Activated naive CD4-positive, alpha-beta T cell treated with anti-CD3 and anti-CD28 coated beads, Interleukin-2, amount 50 U/mL, for 72 hours (primary cell): ENCODE measurements around the gene SYCP1. TPM values are rescaled to one million over a fixed set of nuclear protein-coding genes. Genes with fewer than 3 reads are reported as not detected.

Experiments used
- ATAC-seq, 2 donors: fragments of 150-1000 bp; cut with Tn5 transposase; 2 replicates each; pipeline ENCODE4 v1.10.0; 2021; ENCODE audit warnings: mild to moderate bottlenecking in 2 of 2, moderate library complexity in 2 of 2
- DNase-seq, 2 donors: peaks; one replicate each; pipeline ENCODE4 v3.0.0; 2021 to 2022; ENCODE audit warnings: low spot score in 2 of 2
- H3K27ac Mint-ChIP-seq, 2 donors: one replicate each; pipeline ENCODE4 v1.8.0; 2022; ENCODE audit warnings: mild to moderate bottlenecking in 2 of 2, mixed read lengths in 2 of 2
- H3K36me3 Mint-ChIP-seq, 2 donors: one replicate each; pipeline ENCODE4 v1.8.0; 2022; ENCODE audit warnings: mixed read lengths in 2 of 2
- H3K9me3 Mint-ChIP-seq, 2 donors: one replicate each; pipeline ENCODE4 v1.8.0; 2022; ENCODE audit warnings: mixed read lengths in 2 of 2
- total RNA-seq, 2 donors: library from RNA; stranded (reverse); gene quantifications; one replicate each; pipeline ENCODE4 v1.2.3, GENCODE V29; 2022

Gene SYCP1
- total RNA-seq, 2 donors from 2014 or later, result not detected

- Mint-ChIP-seq H3K36me3 (peaks cover 0 to 4% of the 10 kb centered on the region in 2 donors), H3K27ac (no peak overlapping the region), H3K9me3 (peaks cover 2 to 3% of the 10 kb centered on the region in 2 donors)
- no peak for ATAC-seq
- no peak for DNase-seq
Measured at GRCh38 chr1:115023593-115023992, 168.9 kb downstream of the SYCP1 start.

DNA sequence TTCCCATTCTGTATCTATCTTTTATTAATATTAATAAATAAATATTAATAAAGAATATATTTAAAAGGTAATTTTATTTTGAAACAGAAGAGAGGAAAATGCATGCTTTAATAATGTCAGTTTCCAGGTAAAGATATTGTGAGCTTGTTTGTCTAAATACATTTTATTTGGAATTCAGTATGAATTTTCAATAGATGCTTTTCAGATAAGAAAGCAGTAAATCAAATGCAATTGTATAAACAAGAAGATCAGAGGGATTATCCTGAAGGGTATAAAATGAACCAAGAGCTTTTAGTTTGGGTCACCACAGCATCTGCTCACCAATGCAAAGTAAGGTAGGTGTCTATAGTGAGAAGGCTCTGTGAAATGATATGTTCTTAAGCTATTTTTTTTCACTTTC, 174.9 kb downstream of the SYCP1 start, which contains the start of gene TSHB:
Gene TSHB (plus strand): TSS at position 301 of the 400 bp plus-strand sequence. CDS start 3,537 bp downstream, outside the sequence.
- no peaks in the 10 kb centered on the region for H3K36me3 Mint-ChIP-seq
- no peaks in the 10 kb centered on the region for H3K9me3 Mint-ChIP-seq
- ATAC-seq, result no peak
- H3K27ac Mint-ChIP-seq, result no peak within 1 kb of the TSS
- no peak for DNase-seq

DNA sequence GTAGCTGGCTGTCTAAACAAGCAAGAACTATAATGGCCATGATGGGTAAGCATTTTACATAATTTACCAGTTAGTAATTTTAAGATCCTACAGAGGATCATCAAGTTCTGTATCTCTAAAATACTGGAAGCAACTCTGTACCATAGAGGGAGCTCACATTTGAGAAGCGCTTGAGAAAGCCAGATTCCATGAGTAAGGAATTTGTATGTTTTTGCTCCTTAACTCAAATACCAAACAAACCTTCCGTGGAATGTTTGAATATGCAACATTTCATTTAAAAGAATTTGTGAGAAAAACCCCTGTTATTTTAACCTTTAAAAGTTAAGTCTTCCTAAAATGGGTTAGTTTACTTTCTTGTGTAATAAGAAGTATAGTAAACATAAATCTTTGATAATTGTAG, 176.9 kb downstream of the SYCP1 start:
- DNase-seq (no peak), ATAC-seq (no peak)
- Mint-ChIP-seq H3K36me3 (no peaks in the 10 kb centered on the region), H3K27ac (no peak overlapping the region), H3K9me3 (no peaks in the 10 kb centered on the region)

DNA sequence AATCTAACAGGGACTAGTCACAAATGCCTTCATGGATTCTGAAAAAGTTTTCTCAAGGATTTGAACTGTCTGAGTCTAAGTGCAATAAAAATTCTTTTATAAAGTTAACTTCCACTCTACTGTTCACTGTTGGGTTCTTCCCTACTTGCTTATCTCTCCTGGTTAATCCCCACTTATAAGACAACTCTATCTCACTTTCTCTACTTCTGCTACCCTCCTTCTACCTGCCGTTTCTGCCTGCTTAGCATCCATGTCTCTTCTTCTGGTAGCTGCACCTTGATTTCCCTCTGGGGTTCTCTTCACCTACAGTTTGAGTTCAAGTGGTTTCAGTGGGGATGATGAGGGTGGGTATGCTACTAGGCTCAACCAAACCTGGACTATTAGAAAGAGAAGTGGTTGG, 181.0 kb downstream of the SYCP1 start:
- Mint-ChIP-seq H3K9me3 (no peaks in the 10 kb centered on the region), H3K27ac (no peak overlapping the region), H3K36me3 (no peaks in the 10 kb centered on the region)
- no peak for DNase-seq
- no peak for ATAC-seq

DNA sequence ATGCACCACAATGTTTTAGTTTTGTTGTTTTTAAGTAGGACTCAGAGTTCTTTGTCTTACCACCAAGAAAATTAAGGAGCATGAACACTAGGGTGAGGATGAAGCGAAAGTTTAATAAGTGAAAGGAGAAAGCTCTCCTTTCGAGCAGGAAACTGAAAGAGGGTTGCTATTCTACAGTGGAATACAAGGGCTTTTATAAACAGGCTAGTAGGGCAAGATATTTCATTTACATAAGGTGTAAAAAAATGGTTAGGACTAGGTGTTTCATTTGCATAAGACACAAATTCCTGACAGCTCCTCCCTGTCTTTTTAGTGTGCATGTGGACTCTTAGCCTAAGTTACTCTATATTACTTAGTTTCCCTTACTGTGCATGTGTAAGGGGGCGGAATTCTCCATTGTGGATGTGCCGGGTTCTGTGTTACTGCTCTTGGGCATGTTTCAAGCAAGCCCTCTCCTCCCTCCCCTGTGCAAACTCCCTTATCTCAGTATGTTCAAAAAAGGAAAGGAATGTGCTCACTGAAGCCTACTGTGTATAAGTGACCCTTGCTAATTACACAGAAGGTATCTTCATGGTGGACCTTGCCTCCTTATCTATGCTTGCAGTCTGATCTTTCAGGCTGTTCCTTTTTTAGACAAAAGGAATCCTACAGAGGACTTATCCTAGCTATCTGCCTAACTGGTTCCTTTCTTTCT, 182.3 kb downstream of the SYCP1 start:
- DNase-seq (no peak), ATAC-seq (no peak)
- Mint-ChIP-seq H3K36me3 (no peaks in the 10 kb centered on the region), H3K9me3 (peaks cover 0 to under 1% of the 10 kb centered on the region in 2 donors), H3K27ac (no peak overlapping the region)

- Mint-ChIP-seq H3K27ac (no peak overlapping the region), H3K9me3 (peaks cover 5 to 6% of the 10 kb centered on the region in 2 donors), H3K36me3 (no peaks in the 10 kb centered on the region)
- no peak for DNase-seq
- no peak for ATAC-seq
Measured at GRCh38 chr1:115040501-115040900, 185.8 kb downstream of the SYCP1 start.

DNA sequence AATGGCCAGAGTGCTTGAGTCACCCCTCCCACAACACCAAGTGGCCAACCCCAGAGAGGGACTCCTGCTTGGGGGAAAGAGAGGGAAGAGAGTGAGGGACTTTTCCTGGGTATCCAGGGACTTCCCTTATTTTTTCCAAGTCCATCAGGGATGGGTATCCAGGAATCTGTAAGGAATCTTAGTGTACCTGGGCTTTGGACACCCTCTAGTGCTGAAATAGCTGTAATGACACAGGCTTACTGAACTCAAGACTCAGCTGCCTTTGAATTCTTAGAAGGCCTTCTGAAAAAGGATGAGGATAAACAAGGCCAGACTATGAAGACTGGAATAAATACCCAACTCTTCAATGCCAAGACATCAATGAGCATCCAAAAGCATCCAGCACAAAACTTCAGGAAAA, 187.0 kb downstream of the SYCP1 start:
- Mint-ChIP-seq H3K36me3 (no peaks in the 10 kb centered on the region), H3K27ac (no peak overlapping the region)
- ATAC-seq, result no peak

More for the DNA sequence above, 187.0 kb downstream of the SYCP1 start:
- peaks cover 5 to 6% of the 10 kb centered on the region in 2 donors for H3K9me3 Mint-ChIP-seq
- DNase-seq, result no peak

Other genes with a start within 250 kb of the SYCP1 start
- 1 to 10 TPM in 1 of 2 donors, under 1 TPM in 1; 0.35 to 2.3 TPM for gene DENND2C, start 184.8 kb upstream of the SYCP1 start, total RNA-seq
- gene AMPD1, start 159.3 kb upstream of the SYCP1 start, total RNA-seq, result not detected
- 10 to 100 TPM; 43.9 to 52.3 TPM for gene NRAS, start 138.1 kb upstream of the SYCP1 start, total RNA-seq
- gene CSDE1, start 96.9 kb upstream of the SYCP1 start, total RNA-seq, result 100 to 1,000 TPM; 433 to 486 TPM
- gene SIKE1, start 74.2 kb upstream of the SYCP1 start, total RNA-seq, result 10 to 100 TPM; 61.1 to 76.0 TPM
- not detected for gene TSHB, start 175.0 kb downstream of the SYCP1 start, total RNA-seq
- 1 to 10 TPM in 1 of 2 donors, under 1 TPM in 1; 0.43 to 1.0 TPM for gene TSPAN2, start 234.6 kb downstream of the SYCP1 start, total RNA-seq